ENCODE measurements around the gene STON1. TPM values are rescaled to one million over a fixed set of nuclear protein-coding genes. Genes with fewer than 3 reads are reported as not detected.
A peak's percentile ranks its signal among the peaks of the same experiment; 100 is the strongest.

STON1 gene
- total RNA-seq = 10 to 100 TPM; 21.4 to 39.2 (median 27.1) TPM

GRCh38 chr2:48530033-48530811, at the start of gene STON1:
Gene STON1 (plus strand): TSS chr2:48530154. CDS start chr2:48580634, 50,480 bp downstream.
- in situ Hi-C loops (cut with MboI; ENCODE audit: low pct_ligation_motif_present in 1 of 4, low pct_unique_long_range_greater_than_20kb in 1 of 4, low sequenced_read_pairs in 3 of 4) = no loop called here
- DNase-seq = peak; percentile 39
- WGBS, 2 donors (ENCODE audit: low coverage in 1 of 2) = 2 to 3% methylated on average over 9 to 39 of the region's 62 CpGs
- peak within 1 kb of the TSS; percentile 63 to 83 (median 64) for H3K4me3 ChIP-seq
- H3K36me3 ChIP-seq = no peaks in the 10 kb centered on the region
- H3K27me3 ChIP-seq = peaks cover 11% of the 10 kb centered on the region
- H3K4me1 ChIP-seq = peaks cover 4 to 24% (median 19%) of the 10 kb centered on the region in 4 donors
- H3K27ac ChIP-seq = peak within 1 kb of the TSS; percentile 84 to 96 (median 88)
- intact Hi-C loops (cut with DNase I; ENCODE audit: low total_unique reads) = loop anchor here (5.0 kb wide), 1 partner anchor 58 kb away; no protein-coding TSS in a partner anchor
- H3K9me3 ChIP-seq = no peaks in the 10 kb centered on the region
- TF ChIP-seq CTCF (IDR thresholded peaks at IDR 0.05) (peak in 1 of 5 experiments; percentile 13), POLR2AphosphoS5 (IDR thresholded peaks at IDR 0.05) (peak in 2 of 3 donors; percentile 28 to 42), POLR2A (IDR thresholded peaks at IDR 0.05) (no peak)

GRCh38 chr2:48480526-48480925, 49.4 kb upstream of the STON1 start:
- no peak for DNase-seq
- TF ChIP-seq POLR2AphosphoS5 (IDR thresholded peaks at IDR 0.05) = no peak
- no peak for TF ChIP-seq EP300 (IDR thresholded peaks at IDR 0.05; ENCODE audit: low read depth)
- TF ChIP-seq CTCF (IDR thresholded peaks at IDR 0.05) = no peak
- TF ChIP-seq POLR2A (IDR thresholded peaks at IDR 0.05) = no peak
- in situ Hi-C loops (cut with MboI; ENCODE audit: low pct_ligation_motif_present in 1 of 4, low pct_unique_long_range_greater_than_20kb in 1 of 4, low sequenced_read_pairs in 3 of 4) = no loop called here
- peaks cover 5 to 21% (median 12%) of the 10 kb centered on the region in 4 donors for H3K4me1 ChIP-seq
- H3K4me3 ChIP-seq = no peak overlapping the region
- intact Hi-C loops (cut with DNase I; ENCODE audit: low total_unique reads) = no loop called here
- H3K36me3 ChIP-seq = peaks cover 0 to 14% (median 0%) of the 10 kb centered on the region in 4 donors
- H3K27me3 ChIP-seq = no peaks in the 10 kb centered on the region
- H3K27ac ChIP-seq = peak overlapping the region; percentile 53 to 79 (median 75)
- H3K9me3 ChIP-seq = no peaks in the 10 kb centered on the region
- WGBS, 2 donors (ENCODE audit: low coverage in 1 of 2) = 35 to 44% methylated on average over 2 to 3 of the region's 3 CpGs

- H3K27ac ChIP-seq = peak overlapping the region; percentile 53 to 79 (median 75)
- peaks cover 5 to 21% (median 12%) of the 10 kb centered on the region in 4 donors for H3K4me1 ChIP-seq
- peaks cover 0 to 18% (median 6%) of the 10 kb centered on the region in 4 donors for H3K36me3 ChIP-seq
- WGBS, 2 donors (ENCODE audit: low coverage in 1 of 2) = 77 to 83% methylated on average over 1 of the region's 1 CpG
- no peak overlapping the region for H3K4me3 ChIP-seq
- in situ Hi-C loops (cut with MboI; ENCODE audit: low pct_ligation_motif_present in 1 of 4, low pct_unique_long_range_greater_than_20kb in 1 of 4, low sequenced_read_pairs in 3 of 4) (no loop called here), intact Hi-C loops (cut with DNase I; ENCODE audit: low total_unique reads) (no loop called here)
- no peaks in the 10 kb centered on the region for H3K27me3 ChIP-seq
- no peak for DNase-seq
- H3K9me3 ChIP-seq = no peaks in the 10 kb centered on the region
- no peak for TF ChIP-seq EP300 (IDR thresholded peaks at IDR 0.05; ENCODE audit: low read depth)
- TF ChIP-seq POLR2AphosphoS5 (IDR thresholded peaks at IDR 0.05) = peak; percentile 9 to 34 (median 27)
- no peak for TF ChIP-seq POLR2A (IDR thresholded peaks at IDR 0.05)
These were observed 47.6 kb upstream of the STON1 start for GRCh38 chr2:48482313-48482712.

- Histone ChIP-seq H3K9me3 (no peaks in the 10 kb centered on the region), H3K4me3 (no peak overlapping the region), H3K27ac (peak overlapping the region; percentile 49 to 79 (median 72)), H3K36me3 (peaks cover 0 to 16% (median 6%) of the 10 kb centered on the region in 4 donors), H3K4me1 (peaks cover 5 to 21% (median 12%) of the 10 kb centered on the region in 4 donors), H3K27me3 (no peaks in the 10 kb centered on the region)
- in situ Hi-C loops (cut with MboI; ENCODE audit: low pct_ligation_motif_present in 1 of 4, low pct_unique_long_range_greater_than_20kb in 1 of 4, low sequenced_read_pairs in 3 of 4) (no loop called here), intact Hi-C loops (cut with DNase I; ENCODE audit: low total_unique reads) (no loop called here)
- DNase-seq = no peak
- 66 to 76% methylated on average over 5 of the region's 5 CpGs for WGBS, 2 donors (ENCODE audit: low coverage in 1 of 2)
- TF ChIP-seq CTCF (IDR thresholded peaks at IDR 0.05) = no peak
- TF ChIP-seq POLR2A (IDR thresholded peaks at IDR 0.05) = no peak
- TF ChIP-seq EP300 (IDR thresholded peaks at IDR 0.05; ENCODE audit: low read depth) = no peak
- no peak for TF ChIP-seq POLR2AphosphoS5 (IDR thresholded peaks at IDR 0.05)
These were observed 47.2 kb upstream of the STON1 start for GRCh38 chr2:48482769-48483168.

Data from transverse colon (tissue), 4 donors.